A549 (cell line): ENCODE measurements around the gene RIMBP2.

ENCODE experiments used
- CTCF ChIP-seq: fragments of >200 bp; sonication (Bioruptor Twin); formaldehyde crosslinking; IDR thresholded peaks from 3 replicates; pipeline ENCODE4 v1.5.1; 2016
- ESRRA ChIP-seq: fragments of 150-350 bp; IDR thresholded peaks from 2 replicates; pipeline ENCODE4 v1.6.1; 2014; ENCODE audit warnings: mild to moderate bottlenecking, low read length, borderline replicate concordance
- FOSL2 ChIP-seq, 2 experiments: fragments of 450-650 bp in 1 of 2; fragments of >200 bp in 1 of 2; sonication (Bioruptor Twin) in 1 of 2; formaldehyde crosslinking; IDR thresholded peaks; 2 replicates each; pipeline versions ENCODE4 v1.5.0 to v1.6.1; 2016 to 2020; ENCODE audit warnings: mild to moderate bottlenecking in 1 of 2, moderate library complexity in 1 of 2
- HOXB13 ChIP-seq: fragments of 250-450 bp; sonication (Bioruptor Pico); IDR thresholded peaks from 2 replicates; pipeline ENCODE4 v1.5.0; 2020; ENCODE audit warnings: low read depth, mild to moderate bottlenecking, moderate library complexity
- KDM1A ChIP-seq: fragments of 200-600 bp; sonication (generic); IDR thresholded peaks from 2 replicates; pipeline ENCODE4 v1.6.1; 2016; ENCODE audit warnings: low read depth, mild to moderate bottlenecking
- MAFK ChIP-seq: fragments of 450-650 bp; IDR thresholded peaks from 2 replicates; pipeline ENCODE4 v1.6.1; 2014; ENCODE audit not compliant: partially characterized antibody
- MAX ChIP-seq: IDR thresholded peaks from 2 replicates; pipeline ENCODE4 v1.6.1; 2012
- MAZ ChIP-seq: fragments of 150-350 bp; IDR thresholded peaks from 2 replicates; pipeline ENCODE4 v1.6.1; 2014; ENCODE audit warnings: antibody characterized with exemption, low read depth, low read length, borderline replicate concordance
- POLR2A ChIP-seq: IDR thresholded peaks from 2 replicates; pipeline ENCODE4 v1.6.1; 2012; ENCODE audit warnings: mild to moderate bottlenecking, low read length
- RAD21 ChIP-seq, 2 experiments: fragments of >200 bp in 1 of 2; sonication (Bioruptor Twin) in 1 of 2; formaldehyde crosslinking in 1 of 2; IDR thresholded peaks in 1 of 2; conservative IDR thresholded peaks in 1 of 2; 2 replicates in 1 of 2; 3 replicates in 1 of 2; pipeline ENCODE4 v1.6.1; 2012 to 2018; ENCODE audit warnings: inconsistent platforms in 1 of 2
- REST ChIP-seq: fragments of 200-600 bp; sonication (generic); IDR thresholded peaks from 2 replicates; pipeline ENCODE4 v1.6.1; 2016; ENCODE audit warnings: antibody characterized with exemption, mild to moderate bottlenecking, moderate library complexity
- SREBF2 ChIP-seq: fragments of 450-650 bp; IDR thresholded peaks from 2 replicates; pipeline ENCODE4 v1.6.1; 2014; ENCODE audit warnings: mild to moderate bottlenecking, moderate library complexity
- TFCP2L1 ChIP-seq: fragments of 250-450 bp; sonication (Bioruptor Pico); IDR thresholded peaks from 2 replicates; pipeline ENCODE4 v1.5.0; 2021; ENCODE audit warnings: mild to moderate bottlenecking

- no peak for TF ChIP-seq CTCF
- TF ChIP-seq SREBF2, result no peak
- TF ChIP-seq POLR2A, result no peak
- TF ChIP-seq RAD21 (conservative IDR thresholded peaks at IDR 0.05 in 1 of 2, IDR thresholded peaks at IDR 0.05 in 1 of 2), result no peak
- no peak for TF ChIP-seq HOXB13
- TF ChIP-seq TFCP2L1, result no peak
- TF ChIP-seq MAX, result no peak
- TF ChIP-seq FOSL2 (IDR thresholded peaks at IDR 0.05), result no peak
- no peak for TF ChIP-seq FOSL2 (CRISPR knock-in tag; IDR thresholded peaks at IDR 0.05)
- TF ChIP-seq MAZ, result no peak
- TF ChIP-seq MAFK, result no peak
- no peak for TF ChIP-seq KDM1A
- no peak for TF ChIP-seq REST
- TF ChIP-seq ESRRA, result no peak
Measured at GRCh38 chr12:130356222-130356621, 359.9 kb downstream of the RIMBP2 start.
